DMS53 (cell line): ENCODE data around the gene CLCNKB.
"Not testable (repeated sequence)": the region's sequence is repeated elsewhere in the genome, so short reads cannot be mapped to it uniquely, and the experiment has no call there.

Source experiments
- DNase-seq: peaks from one replicate; lab custom pipeline; 2025; lab: John Stamatoyannopoulos, UW

The CLCNKB gene

GRCh38 chr1:16015491-16015890, 28.1 kb upstream of the CLCNKB start:
- peak; percentile 29 for DNase-seq

DNA sequence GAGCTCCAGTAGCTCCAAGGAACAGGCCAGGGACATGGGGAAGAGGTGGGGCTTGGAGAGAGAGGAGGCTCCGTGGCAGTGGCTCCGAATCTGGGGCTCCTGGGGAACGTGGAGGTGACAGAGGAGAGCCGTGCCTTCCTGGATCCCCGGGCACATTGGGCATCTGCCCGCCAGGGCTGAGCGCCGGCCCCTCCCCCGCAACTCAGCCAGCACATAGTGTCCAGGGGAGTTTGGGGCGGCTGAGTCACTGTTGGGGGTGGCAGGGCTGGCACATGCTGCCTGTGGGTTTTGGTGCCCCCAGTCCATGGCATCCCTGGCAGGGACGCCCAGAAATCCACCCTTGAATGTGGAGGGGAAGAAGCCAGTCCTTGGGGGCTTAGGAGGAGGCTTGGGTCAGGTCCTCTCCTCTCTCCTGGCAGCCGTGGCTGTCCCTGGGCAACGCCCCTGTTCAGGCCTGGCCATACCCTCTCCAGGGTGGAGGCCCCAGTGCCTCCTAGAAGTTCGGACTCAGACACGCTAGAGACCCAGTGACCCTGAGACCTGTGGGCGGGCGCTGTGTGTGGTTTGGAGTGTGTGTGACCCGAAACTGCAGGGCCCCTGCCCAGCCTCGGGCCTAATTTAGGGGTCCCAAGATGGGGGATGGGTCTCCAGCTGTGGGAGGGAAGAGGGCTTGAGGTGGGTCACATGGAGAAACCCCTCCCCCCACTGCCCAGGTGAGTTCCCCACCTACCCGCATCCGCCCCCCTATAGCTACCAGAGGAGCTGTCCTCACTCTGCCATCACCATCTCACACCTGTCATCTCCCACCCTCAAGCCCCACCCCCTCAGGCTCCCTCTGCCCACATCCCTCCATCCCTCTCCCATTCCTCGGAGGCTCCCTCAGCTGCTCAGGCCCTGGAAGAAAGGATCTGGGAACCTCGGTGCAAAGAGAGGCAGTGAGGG, 27.4 kb upstream of the CLCNKB start:
- no peak for DNase-seq

- no peak for DNase-seq
These were observed 26.5 kb upstream of the CLCNKB start for GRCh38 chr1:16017076-16017460.

- DNase-seq: no peak
These were observed 25.9 kb upstream of the CLCNKB start, which contains the start of gene HSPB7 for GRCh38 chr1:16017461-16018303. Gene HSPB7 (minus strand): TSS chr1:16018043. CDS start chr1:16017963, 80 bp downstream.

DNA sequence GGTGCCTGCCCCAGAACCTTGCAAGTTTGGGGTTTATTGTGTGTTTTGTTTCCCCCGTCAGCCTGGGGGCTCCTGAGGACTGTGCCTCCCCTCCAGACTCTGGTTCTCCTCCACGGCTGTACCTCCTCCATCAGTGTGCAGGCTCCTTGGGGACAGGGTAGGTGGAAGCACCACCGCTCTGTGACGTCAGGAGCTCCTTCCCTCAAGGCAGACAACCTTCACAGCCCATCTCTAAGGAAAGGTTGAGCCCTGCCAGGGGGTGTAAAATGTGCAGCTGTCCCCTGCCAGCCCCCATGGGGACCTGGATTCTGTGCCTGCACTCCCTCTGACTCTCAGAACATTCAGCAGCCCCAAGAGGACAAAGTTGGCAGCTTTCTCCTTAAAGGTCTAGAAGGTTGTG, 25.3 kb upstream of the CLCNKB start:
- DNase-seq: no peak

GRCh38 chr1:16018749-16019643, 24.6 kb upstream of the CLCNKB start:
- no peak for DNase-seq

DNA sequence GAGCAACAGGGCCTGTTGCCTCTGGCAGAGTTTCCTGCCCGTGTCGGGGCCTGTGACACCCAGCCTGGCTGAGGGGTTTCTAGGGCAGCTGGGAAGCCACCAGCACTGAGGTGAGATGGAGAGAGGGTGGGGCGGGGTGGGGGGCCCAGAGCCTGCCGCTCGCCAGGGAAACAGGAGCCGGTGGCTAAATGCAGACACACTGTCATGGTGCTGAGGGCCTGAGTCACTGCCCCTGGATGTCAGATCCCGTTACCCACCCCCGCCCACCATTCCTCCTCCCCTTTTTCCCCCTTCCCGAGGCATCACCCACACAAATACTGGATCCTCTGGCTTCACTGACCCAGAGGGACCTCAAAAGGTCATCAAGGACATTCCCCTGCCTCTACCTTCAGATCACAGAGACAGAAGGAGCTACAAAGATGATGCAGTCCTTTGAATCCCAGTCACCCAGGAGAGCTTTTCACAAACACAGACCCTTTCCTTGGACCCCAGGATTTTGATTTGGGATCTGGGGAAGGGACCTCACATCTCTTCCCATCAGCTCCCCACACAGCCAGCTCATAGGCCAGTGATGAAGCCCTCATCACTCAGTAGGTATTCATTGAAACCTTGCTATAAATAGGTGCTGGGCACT, 23.8 kb upstream of the CLCNKB start:
- DNase-seq: no peak

DNA sequence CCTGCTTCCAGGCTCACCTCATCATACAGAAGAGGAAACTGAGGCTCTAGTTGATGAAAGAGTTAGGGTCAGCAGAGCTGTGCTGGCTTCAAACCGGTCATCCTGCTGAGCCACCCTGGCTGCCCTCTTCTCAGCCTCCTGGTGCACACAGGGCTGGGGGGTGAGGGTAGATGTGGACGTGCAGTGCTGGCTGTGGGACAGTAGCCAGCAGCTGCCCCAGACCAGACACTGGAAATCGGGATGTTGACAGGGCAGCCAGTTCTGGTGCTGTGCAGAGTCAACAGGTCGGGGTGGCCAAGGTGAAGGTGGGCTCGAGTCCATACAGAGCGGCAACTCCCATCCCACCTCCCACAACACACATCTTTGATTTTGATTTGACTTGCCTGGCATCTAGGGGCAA, 23.3 kb upstream of the CLCNKB start:
- no peak for DNase-seq

GRCh38 chr1:16020878-16021277, 22.7 kb upstream of the CLCNKB start:
- not testable (repeated sequence) for DNase-seq

DNA sequence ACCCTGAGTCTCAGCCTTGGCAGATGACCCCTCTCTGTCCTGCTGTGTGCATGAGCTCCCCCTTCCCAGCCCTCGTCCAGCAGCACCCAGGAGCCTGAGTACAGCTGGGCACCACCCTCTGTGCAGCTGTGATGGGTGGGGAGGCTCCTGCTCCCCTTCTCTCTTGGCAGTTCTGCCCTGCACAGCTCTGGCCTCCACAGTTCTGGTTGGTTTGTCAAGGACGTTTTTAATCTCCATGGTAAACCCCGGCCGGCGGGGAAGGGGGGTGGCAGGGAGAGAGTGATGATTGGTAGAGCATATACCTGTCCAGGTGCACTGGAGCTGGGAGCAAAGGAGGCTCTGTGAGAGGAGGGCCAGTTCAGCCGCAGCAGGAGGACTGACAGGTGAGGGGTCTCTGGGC, 21.9 kb upstream of the CLCNKB start, which contains the start of gene CLCNKA:
CLCNKA (plus strand) TSS at position 356 of the 400 bp plus-strand sequence. CDS start 584 bp downstream, outside the sequence.
- DNase-seq: peak; percentile 60

DNA sequence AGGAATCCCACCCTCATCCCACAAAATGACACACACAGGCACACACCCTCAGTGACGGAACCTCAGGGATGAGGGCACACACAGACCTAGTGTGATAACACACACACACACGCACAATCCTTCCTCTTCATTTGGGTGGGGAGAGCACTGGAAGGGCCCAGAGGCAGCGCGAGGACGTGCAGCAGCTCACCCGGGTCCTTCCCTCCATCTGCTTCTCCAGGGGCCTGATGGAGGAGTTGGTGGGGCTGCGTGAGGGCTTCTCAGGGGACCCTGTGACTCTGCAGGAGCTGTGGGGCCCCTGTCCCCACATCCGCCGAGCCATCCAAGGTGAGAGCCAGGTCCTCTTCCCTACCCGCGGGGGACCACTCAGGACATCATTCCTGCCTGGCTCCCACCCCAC, 21.2 kb upstream of the CLCNKB start:
- no peak for DNase-seq

DNA sequence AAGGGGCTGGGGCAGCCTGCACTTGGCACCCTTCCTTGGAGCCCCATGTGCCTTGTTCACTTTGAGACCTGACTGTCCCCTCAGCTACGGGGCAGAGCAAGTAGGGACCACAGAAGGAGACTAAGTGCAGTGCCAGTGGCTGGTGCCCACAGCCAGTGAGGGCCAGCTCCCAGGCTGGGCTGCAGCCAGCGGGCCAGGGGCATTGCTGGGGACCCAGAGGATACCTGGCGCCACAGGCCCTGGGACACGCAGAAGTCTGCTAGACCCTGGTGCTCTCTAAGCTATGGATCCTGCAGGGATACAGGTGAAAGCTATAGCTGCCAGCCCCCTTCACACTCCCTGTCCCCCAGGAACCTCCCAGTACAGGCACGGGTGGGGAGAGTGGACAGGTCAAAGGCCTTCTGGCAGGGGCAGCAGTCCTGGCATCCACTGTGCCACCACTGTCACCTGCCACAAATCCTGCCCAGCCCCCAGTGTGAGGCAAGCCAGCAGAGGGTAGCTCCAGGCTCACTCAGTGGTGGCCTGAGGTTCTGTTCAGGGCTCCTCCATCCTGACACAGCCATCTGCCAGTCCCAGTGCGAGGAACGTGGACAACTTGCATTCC, 20.4 kb upstream of the CLCNKB start:
- DNase-seq: no peak

GRCh38 chr1:16026302-16026701, 17.3 kb upstream of the CLCNKB start:
- DNase-seq: not testable (repeated sequence)

DNA sequence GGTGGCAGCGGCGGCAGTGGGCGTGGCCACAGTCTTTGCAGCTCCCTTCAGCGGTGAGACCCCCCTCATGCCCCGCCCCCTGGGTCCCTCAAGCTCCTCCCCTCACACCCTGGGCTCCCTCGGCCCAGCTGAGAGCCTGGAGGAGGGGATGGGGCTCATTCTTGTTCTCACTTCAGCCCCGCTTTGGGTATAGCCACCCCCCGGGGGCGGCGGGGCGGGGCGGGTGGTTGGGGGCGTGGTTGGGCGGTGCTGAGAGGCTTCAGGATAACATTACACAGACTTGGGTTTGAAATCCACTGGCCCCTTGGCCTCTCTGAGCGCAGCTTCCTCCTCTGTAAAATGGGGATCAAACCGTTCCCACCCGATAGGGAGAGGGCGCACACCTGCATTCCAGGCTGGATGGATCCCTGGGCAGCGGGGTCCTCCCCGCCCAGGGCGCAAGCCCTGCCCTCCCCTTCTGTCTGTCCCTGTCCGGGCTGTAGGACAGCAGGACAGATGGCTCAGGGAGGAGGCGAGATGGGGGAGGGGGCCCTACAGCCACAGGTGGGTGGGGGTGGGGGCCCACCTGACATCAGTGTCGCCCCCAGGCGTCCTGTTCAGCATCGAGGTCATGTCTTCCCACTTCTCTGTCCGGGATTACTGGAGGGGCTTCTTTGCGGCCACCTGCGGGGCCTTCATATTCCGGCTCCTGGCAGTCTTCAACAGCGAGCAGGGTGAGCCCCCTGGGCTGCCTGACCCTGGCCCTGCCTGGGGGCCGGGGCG, 16.7 kb upstream of the CLCNKB start:
- peak; percentile 26 for DNase-seq

- DNase-seq: peak; percentile 24
These were observed 15.2 kb upstream of the CLCNKB start for GRCh38 chr1:16028237-16029002.

DNA sequence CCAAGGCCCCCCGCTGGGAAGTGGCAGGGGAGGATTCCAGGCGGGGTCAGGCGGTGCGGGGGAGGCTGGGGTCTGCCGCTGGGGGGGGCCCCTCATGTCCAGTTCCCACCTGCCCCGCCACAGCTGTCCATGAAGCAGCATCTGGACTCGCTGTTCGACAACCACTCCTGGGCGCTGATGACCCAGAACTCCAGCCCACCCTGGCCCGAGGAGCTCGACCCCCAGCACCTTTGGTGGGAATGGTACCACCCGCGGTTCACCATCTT, 14.6 kb upstream of the CLCNKB start:
- DNase-seq: not testable (repeated sequence)

DNA sequence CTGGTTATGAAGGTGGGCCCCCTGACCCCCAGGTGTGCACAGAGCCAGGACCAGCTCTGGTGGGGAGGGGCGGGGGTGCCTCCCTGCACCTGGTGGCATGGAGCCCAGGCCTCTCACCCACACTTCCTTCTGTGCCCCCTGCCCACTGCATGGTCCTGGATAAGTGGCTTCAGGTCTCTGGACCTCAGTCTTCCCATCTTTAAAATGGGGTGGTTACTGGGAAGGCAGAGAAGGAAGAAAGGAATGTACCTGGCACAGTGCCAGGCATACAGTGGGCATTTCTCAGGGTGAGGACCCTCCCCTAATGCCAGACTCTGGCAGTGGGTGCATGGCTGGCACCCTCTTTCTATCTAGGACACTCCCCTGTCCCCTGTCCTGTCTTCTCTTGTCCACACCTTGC, 14.3 kb upstream of the CLCNKB start:
- no peak for DNase-seq

- DNase-seq: no peak
These were observed 12.0 kb upstream of the CLCNKB start for GRCh38 chr1:16031551-16031950.

DNA sequence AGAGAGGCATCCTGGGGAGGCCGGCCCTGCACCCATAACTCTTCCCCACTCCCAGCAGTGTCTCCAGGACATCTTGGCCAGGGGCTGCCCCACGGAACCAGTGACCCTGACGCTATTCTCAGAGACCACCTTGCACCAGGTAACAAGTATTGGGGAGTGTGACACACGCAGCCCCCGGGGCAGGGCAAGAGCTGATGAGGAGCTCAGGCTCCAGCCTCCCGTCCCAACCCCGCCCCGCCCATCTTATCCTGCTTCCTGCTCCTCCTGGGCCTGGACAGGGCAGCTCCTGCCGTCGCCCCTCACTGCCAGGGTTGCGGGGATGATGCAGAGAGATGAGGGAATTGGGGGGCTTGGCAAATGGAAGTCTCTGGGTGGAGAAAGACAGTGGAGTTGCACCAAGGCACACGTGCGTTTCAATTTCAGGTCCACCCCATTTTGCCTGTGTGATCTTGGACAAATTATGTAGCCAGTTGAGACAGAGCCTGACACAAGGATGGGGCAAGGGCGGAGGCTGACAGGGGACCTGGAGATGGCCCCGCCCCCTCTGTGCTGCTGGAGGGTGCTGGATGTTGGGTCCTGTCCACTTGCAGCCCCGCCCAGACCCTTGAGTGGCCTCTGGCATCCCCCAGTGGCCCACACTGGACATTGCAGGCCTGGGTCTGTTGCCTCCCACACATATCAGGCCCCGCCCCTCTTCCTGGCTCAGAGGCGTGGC, 11.0 kb upstream of the CLCNKB start:
- peak; percentile 89 for DNase-seq
